HCT116 (cell line): ENCODE data around the gene IFT25. TPM values are rescaled to one million over a fixed set of nuclear protein-coding genes. Genes with fewer than 3 reads are reported as not detected.

ENCODE experiments used
- ATAC-seq: fragments of 200-7000 bp; cut with Tn5 transposase; 2 replicates; pipeline ENCODE4 v1.9.1; 2020; ENCODE audit warnings: mild to moderate bottlenecking, moderate library complexity
- BruUV-seq: library from RNA; stranded (reverse); fragments of 400-500 nt; replicated peaks from 2 replicates; lab custom pipeline; 2021; lab: Mats Ljungman, UMichigan
- CTCF ChIA-PET: fragments of 300-600 bp; sonication (Branson Sonifier 250); formaldehyde crosslinking; loops from one replicate; lab custom pipeline; 2021; ENCODE audit warnings: antibody characterized with exemption; lab: Charles Lee
- POLR2A ChIA-PET: fragments of 300-600, 350-600 bp; sonication (Branson Sonifier 250); formaldehyde crosslinking; loops from one replicate; lab custom pipeline; 2021; ENCODE audit warnings: antibody characterized with exemption; lab: Charles Lee
- RAD21 ChIA-PET, 2 experiments: fragments of 300-600 bp; sonication (Branson Sonifier 250); formaldehyde crosslinking; loops; one replicate each; lab custom pipeline; 2023; ENCODE audit warnings: low total read pairs in 2 of 2; ENCODE audit not compliant: uncharacterized antibody in 2 of 2, unreplicated experiment in 2 of 2, low non-redundant PET in 1 of 2; lab: Charles Lee
- DNase-seq: peaks from one replicate; pipeline ENCODE4 v3.0.0-alpha.2; 2010; ENCODE audit warnings: low read depth, low spot score
- H2AFZ ChIP-seq: fragments of 200-600 bp; shearing (Covaris generic), sonication (generic); 2 replicates; pipeline ENCODE4 v1.6.1; 2017; ENCODE audit warnings: low read depth, mixed run types, mixed read lengths, antibody characterized with exemption, low read length; ENCODE audit not compliant: poor library complexity, severe bottlenecking
- H3K27ac ChIP-seq: 2 replicates; pipeline ENCODE4 v1.5.1; 2012; ENCODE audit warnings: low read depth, low read length
- H3K27me3 ChIP-seq: fragments of 200-600 bp; sonication (generic); 2 replicates; pipeline ENCODE4 v1.6.1; 2016; ENCODE audit warnings: mixed run types, low read length, mixed read lengths; ENCODE audit not compliant: insufficient read depth
- H3K36me3 ChIP-seq, 2 experiments: fragments of 200-500 bp in 1 of 2; fragments of 200-600 bp in 1 of 2; sonication (Bioruptor generic) in 1 of 2; sonication (generic) in 1 of 2; 2 replicates each; pipeline versions ENCODE4 v1.5.1 to v1.6.1; 2014 to 2016; ENCODE audit warnings: low read length in 2 of 2, inconsistent platforms in 1 of 2, mixed read lengths in 1 of 2, mixed run types in 1 of 2; ENCODE audit not compliant: insufficient read depth in 2 of 2, control insufficient read depth in 1 of 2
- H3K4me1 ChIP-seq, 2 experiments: fragments of 200-600 bp in 1 of 2; sonication (generic) in 1 of 2; 2 replicates each; pipeline versions ENCODE4 v1.5.1 to v1.6.1; 2012 to 2017; ENCODE audit warnings: low read length in 2 of 2, inconsistent platforms in 1 of 2, mild to moderate bottlenecking in 1 of 2, mixed read lengths in 1 of 2, mixed run types in 1 of 2, moderate library complexity in 1 of 2; ENCODE audit not compliant: insufficient read depth in 2 of 2, control insufficient read depth in 1 of 2
- H3K4me2 ChIP-seq: fragments of 200-600 bp; sonication (generic); 2 replicates; pipeline ENCODE4 v1.6.1; 2017; ENCODE audit warnings: mixed run types, low read length, mixed read lengths
- H3K4me3 ChIP-seq, 2 experiments: fragments of 200-600 bp in 1 of 2; sonication (generic) in 1 of 2; replicated peaks in 1 of 2; 2 replicates each; pipeline ENCODE4 v1.5.1; 2011 to 2016; ENCODE audit warnings: low read length in 2 of 2, control low read depth in 1 of 2, low read depth in 1 of 2, mild to moderate bottlenecking in 1 of 2, mixed read lengths in 1 of 2, mixed run types in 1 of 2
- H3K79me2 ChIP-seq: fragments of 200-600 bp; sonication (generic); 2 replicates; pipeline ENCODE4 v1.6.1; 2017; ENCODE audit warnings: mild to moderate bottlenecking, mixed run types, low read length, moderate library complexity, mixed read lengths; ENCODE audit not compliant: insufficient read depth
- H3K9ac ChIP-seq: fragments of 200-600 bp; sonication (generic); 2 replicates; pipeline ENCODE4 v1.6.1; 2016; ENCODE audit warnings: low read length, mixed read lengths
- H3K9me2 ChIP-seq: fragments of 200-600 bp; sonication (generic), shearing (Covaris generic); 2 replicates; pipeline ENCODE4 v1.6.1; 2017; ENCODE audit warnings: mixed run types, mild to moderate bottlenecking, moderate library complexity; ENCODE audit not compliant: insufficient read depth
- H3K9me3 ChIP-seq, 2 experiments: fragments of 200-500 bp in 1 of 2; fragments of 200-600 bp in 1 of 2; sonication (Bioruptor generic) in 1 of 2; sonication (generic) in 1 of 2; 2 replicates each; pipeline ENCODE4 v1.6.1; 2014 to 2017; ENCODE audit warnings: low read length in 2 of 2, mixed read lengths in 2 of 2, inconsistent platforms in 1 of 2, low read depth in 1 of 2, mild to moderate bottlenecking in 1 of 2, mixed run types in 1 of 2, moderate library complexity in 1 of 2; ENCODE audit not compliant: control insufficient read depth in 1 of 2, insufficient read depth in 1 of 2
- H4K20me1 ChIP-seq: fragments of 200-600 bp; sonication (generic), shearing (Covaris generic); 2 replicates; pipeline ENCODE4 v1.6.1; 2017; ENCODE audit warnings: mixed run types, mild to moderate bottlenecking, moderate library complexity; ENCODE audit not compliant: insufficient read depth
- CBX3 ChIP-seq: IDR thresholded peaks from 2 replicates; pipeline ENCODE4 v1.6.1; 2012; ENCODE audit warnings: low read depth
- CEBPB ChIP-seq: IDR thresholded peaks from 2 replicates; pipeline ENCODE4 v1.6.1; 2012; ENCODE audit warnings: low read depth
- EGR1 ChIP-seq: IDR thresholded peaks from 2 replicates; pipeline ENCODE4 v1.6.1; 2012; ENCODE audit warnings: low read depth
- EZH2 ChIP-seq: fragments of 200-600 bp; sonication (generic); IDR thresholded peaks from 2 replicates; pipeline ENCODE4 v1.6.1; 2017; ENCODE audit warnings: antibody characterized with exemption, mixed run types
- EZH2phosphoT487 ChIP-seq: fragments of 200-600 bp; IDR thresholded peaks from 2 replicates; pipeline ENCODE4 v1.6.1; 2018; ENCODE audit warnings: antibody characterized with exemption, borderline replicate concordance
- FOSL1 ChIP-seq: IDR thresholded peaks from 2 replicates; pipeline ENCODE4 v1.6.1; 2012; ENCODE audit warnings: low read depth
- JUND ChIP-seq: IDR thresholded peaks from 2 replicates; pipeline ENCODE4 v1.6.1; 2012
- POLR2A ChIP-seq: IDR thresholded peaks from 2 replicates; pipeline ENCODE4 v1.7.0; 2011; ENCODE audit warnings: borderline replicate concordance; ENCODE audit not compliant: insufficient read depth, insufficient read length; ENCODE audit errors: extremely low read depth
- SIN3A ChIP-seq: IDR thresholded peaks from 2 replicates; pipeline ENCODE4 v1.6.1; 2012; ENCODE audit warnings: low read depth
- SRF ChIP-seq: IDR thresholded peaks from 2 replicates; pipeline ENCODE4 v1.6.1; 2012; ENCODE audit warnings: low read depth
- YY1 ChIP-seq: IDR thresholded peaks from 2 replicates; pipeline ENCODE4 v1.6.1; 2011; ENCODE audit warnings: low read length, low read depth, moderate library complexity, mild to moderate bottlenecking; ENCODE audit not compliant: insufficient replicate concordance; ENCODE audit errors: extremely low read depth
- ZFX ChIP-seq: fragments of 450-650 bp; IDR thresholded peaks from 2 replicates; pipeline ENCODE4 v1.6.1; 2017
- ZNF274 ChIP-seq: fragments of 200-500 bp; sonication (Bioruptor generic); IDR thresholded peaks from 2 replicates; pipeline ENCODE4 v1.6.1; 2014; ENCODE audit warnings: mild to moderate bottlenecking, low read depth, low read length, inconsistent platforms
- intact Hi-C: fragments of 100-400 bp; cut with micrococcal nuclease; formaldehyde crosslinking; loops from 2 replicates; pipeline ENCODE4 v1.10.0; 2022
- total RNA-seq: library from RNA; stranded (reverse); gene quantifications from one replicate; pipeline ENCODE4 v1.2.1, GENCODE V29; 2021; ENCODE audit not compliant: unreplicated experiment
- TF ChIP-seq, protein P1 (sequence below): IDR thresholded peaks from 2 replicates; pipeline ENCODE4 v1.6.1; 2012; ENCODE audit warnings: low read depth
- TF ChIP-seq, protein P2 (sequence below): IDR thresholded peaks from 2 replicates; pipeline ENCODE4 v1.6.1; 2011; ENCODE audit warnings: mild to moderate bottlenecking, low read length, moderate library complexity; ENCODE audit not compliant: insufficient replicate concordance; ENCODE audit errors: extremely low read depth

IFT25 gene
- total RNA-seq, 1 experiment from 2014 or later = 45.1 TPM

GRCh38 chr1:53929246-53929960 is 16.1 kb downstream of the IFT25 start:
- no peak for ATAC-seq
- Histone ChIP-seq H3K4me2 (no peak overlapping the region), H3K9ac (no peak overlapping the region), H3K4me1 (no peaks in the 10 kb centered on the region), H4K20me1 (no peaks in the 10 kb centered on the region), H3K36me3 (peaks cover 2 to 15% of the 10 kb centered on the region in 2 experiments; a peak in 1 of 4 replicates), H3K9me3 (peaks cover 6 to 7% of the 10 kb centered on the region in 2 experiments; a peak in 3 of 4 replicates), H3K9me2 (no peaks in the 10 kb centered on the region), H2AFZ (no peak overlapping the region), H3K27ac (no peak overlapping the region), H3K4me3 (no peak overlapping the region), H3K27me3 (no peaks in the 10 kb centered on the region), H3K79me2 (0 out of 2 replicates have a peak, but pooled peaks cover 3% of the 10 kb centered on the region)
- BruUV-seq = no TSS peak
- no peak for DNase-seq
- RAD21 ChIA-PET = no interaction called here
- CTCF ChIA-PET = no interaction called here
- POLR2A ChIA-PET = no interaction called here
- intact Hi-C loops = no loop called here
- TF ChIP-seq EGR1 (no peak), ZNF274 (no peak), SRF (no peak), JUND (no peak), CEBPB (no peak)

DNA sequence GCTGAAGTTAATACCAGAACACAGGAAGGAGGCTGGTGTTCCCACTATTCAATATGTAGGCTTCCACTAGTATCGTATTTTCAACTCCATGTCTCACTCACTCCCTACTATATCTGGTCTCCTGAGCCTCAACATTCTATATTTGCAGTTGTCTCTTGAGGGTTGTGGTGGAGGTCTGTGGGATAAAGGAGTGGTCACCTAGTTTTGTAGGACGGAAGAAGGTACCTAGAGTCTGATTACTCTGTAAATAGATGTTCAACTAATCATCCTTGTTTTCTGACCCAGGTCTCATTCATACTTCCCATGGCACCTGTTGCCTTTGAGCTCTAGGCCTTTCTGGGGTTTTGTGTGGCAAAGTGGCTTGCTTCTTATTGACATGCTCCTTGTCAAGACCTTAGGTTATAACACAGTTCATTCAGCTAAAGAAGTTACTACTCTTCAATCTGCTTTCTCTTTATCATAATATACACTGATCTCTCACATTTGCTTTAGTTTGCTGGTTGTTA is 18.1 kb downstream of the IFT25 start:
- H2AFZ ChIP-seq = no peak overlapping the region
- RAD21 ChIA-PET = no interaction called here
- TF ChIP-seq CEBPB = no peak
- TF ChIP-seq SIN3A = no peak
- no peak for TF ChIP-seq YY1
- no peak for TF ChIP-seq FOSL1
- TF ChIP-seq, protein P1, sequence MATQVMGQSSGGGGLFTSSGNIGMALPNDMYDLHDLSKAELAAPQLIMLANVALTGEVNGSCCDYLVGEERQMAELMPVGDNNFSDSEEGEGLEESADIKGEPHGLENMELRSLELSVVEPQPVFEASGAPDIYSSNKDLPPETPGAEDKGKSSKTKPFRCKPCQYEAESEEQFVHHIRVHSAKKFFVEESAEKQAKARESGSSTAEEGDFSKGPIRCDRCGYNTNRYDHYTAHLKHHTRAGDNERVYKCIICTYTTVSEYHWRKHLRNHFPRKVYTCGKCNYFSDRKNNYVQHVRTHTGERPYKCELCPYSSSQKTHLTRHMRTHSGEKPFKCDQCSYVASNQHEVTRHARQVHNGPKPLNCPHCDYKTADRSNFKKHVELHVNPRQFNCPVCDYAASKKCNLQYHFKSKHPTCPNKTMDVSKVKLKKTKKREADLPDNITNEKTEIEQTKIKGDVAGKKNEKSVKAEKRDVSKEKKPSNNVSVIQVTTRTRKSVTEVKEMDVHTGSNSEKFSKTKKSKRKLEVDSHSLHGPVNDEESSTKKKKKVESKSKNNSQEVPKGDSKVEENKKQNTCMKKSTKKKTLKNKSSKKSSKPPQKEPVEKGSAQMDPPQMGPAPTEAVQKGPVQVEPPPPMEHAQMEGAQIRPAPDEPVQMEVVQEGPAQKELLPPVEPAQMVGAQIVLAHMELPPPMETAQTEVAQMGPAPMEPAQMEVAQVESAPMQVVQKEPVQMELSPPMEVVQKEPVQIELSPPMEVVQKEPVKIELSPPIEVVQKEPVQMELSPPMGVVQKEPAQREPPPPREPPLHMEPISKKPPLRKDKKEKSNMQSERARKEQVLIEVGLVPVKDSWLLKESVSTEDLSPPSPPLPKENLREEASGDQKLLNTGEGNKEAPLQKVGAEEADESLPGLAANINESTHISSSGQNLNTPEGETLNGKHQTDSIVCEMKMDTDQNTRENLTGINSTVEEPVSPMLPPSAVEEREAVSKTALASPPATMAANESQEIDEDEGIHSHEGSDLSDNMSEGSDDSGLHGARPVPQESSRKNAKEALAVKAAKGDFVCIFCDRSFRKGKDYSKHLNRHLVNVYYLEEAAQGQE = no peak
- no peak for TF ChIP-seq CBX3
- TF ChIP-seq POLR2A = no peak
- TF ChIP-seq, protein P2, sequence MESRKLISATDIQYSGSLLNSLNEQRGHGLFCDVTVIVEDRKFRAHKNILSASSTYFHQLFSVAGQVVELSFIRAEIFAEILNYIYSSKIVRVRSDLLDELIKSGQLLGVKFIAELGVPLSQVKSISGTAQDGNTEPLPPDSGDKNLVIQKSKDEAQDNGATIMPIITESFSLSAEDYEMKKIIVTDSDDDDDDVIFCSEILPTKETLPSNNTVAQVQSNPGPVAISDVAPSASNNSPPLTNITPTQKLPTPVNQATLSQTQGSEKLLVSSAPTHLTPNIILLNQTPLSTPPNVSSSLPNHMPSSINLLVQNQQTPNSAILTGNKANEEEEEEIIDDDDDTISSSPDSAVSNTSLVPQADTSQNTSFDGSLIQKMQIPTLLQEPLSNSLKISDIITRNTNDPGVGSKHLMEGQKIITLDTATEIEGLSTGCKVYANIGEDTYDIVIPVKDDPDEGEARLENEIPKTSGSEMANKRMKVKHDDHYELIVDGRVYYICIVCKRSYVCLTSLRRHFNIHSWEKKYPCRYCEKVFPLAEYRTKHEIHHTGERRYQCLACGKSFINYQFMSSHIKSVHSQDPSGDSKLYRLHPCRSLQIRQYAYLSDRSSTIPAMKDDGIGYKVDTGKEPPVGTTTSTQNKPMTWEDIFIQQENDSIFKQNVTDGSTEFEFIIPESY = no peak
- TF ChIP-seq EZH2 = no peak
- TF ChIP-seq EZH2phosphoT487 = no peak
- no peak for TF ChIP-seq SRF
- TF ChIP-seq ZFX = no peak

More for the DNA sequence above, 18.1 kb downstream of the IFT25 start:
- DNase-seq = no peak
- intact Hi-C loops = no loop called here
- no peak for ATAC-seq
- 0 out of 2 replicates have a peak, but pooled peaks cover 3% of the 10 kb centered on the region for H3K79me2 ChIP-seq
- H3K27me3 ChIP-seq = no peaks in the 10 kb centered on the region
- H3K4me1 ChIP-seq = no peaks in the 10 kb centered on the region
- no peak overlapping the region for H3K9ac ChIP-seq
- no TSS peak for BruUV-seq
- H4K20me1 ChIP-seq = no peaks in the 10 kb centered on the region
- peaks cover 10 to 21% of the 10 kb centered on the region in 2 experiments for H3K36me3 ChIP-seq
- no peaks in the 10 kb centered on the region for H3K9me2 ChIP-seq
- CTCF ChIA-PET = interaction anchor here (1.4 kb wide), 1 partner anchor 18 kb away, joined by 5 read pairs; the partner anchor contains the start of gene IFT25
- POLR2A ChIA-PET = interaction anchor here (0.5 to 1.4 kb wide), 2 partner anchors 10 to 300 kb away, joined by 3 to 5 read pairs; no protein-coding TSS in a partner anchor
- peaks cover 0 to under 1% of the 10 kb centered on the region in 2 experiments; a peak in 2 of 4 replicates for H3K9me3 ChIP-seq
- no peak overlapping the region for H3K4me2 ChIP-seq
- H3K27ac ChIP-seq = no peak overlapping the region
- H3K4me3 ChIP-seq = no peak overlapping the region
